WI38 (cell line): ENCODE data around the gene ZNF346.
"Not testable (repeated sequence)": the region's sequence is repeated elsewhere in the genome, so short reads cannot be mapped to it uniquely, and the experiment has no call there.

ENCODE experiments used
- H3K4me3 ChIP-seq: 2 replicates; pipeline ENCODE4 v1.5.1; 2011; ENCODE audit warnings: low read depth, mild to moderate bottlenecking, control low read depth, low read length
- CTCF ChIP-seq: IDR thresholded peaks from 2 replicates; pipeline ENCODE4 v1.5.1; 2012; ENCODE audit warnings: low read depth, mild to moderate bottlenecking, control low read depth, low read length

The ZNF346 gene

GRCh38 chr5:177044641-177045040 lies 22.1 kb downstream of the ZNF346 start:
- TF ChIP-seq CTCF, result no peak
- no peak overlapping the region for H3K4me3 ChIP-seq

- TF ChIP-seq CTCF, result no peak
- no peak overlapping the region for H3K4me3 ChIP-seq
These were observed 23.1 kb downstream of the ZNF346 start for GRCh38 chr5:177045631-177046030.

GRCh38 chr5:177048531-177048930 lies 26.0 kb downstream of the ZNF346 start:
- H3K4me3 ChIP-seq, result not testable (repeated sequence)

GRCh38 chr5:177049285-177049684 lies 26.8 kb downstream of the ZNF346 start:
- no peak for TF ChIP-seq CTCF
- no peak overlapping the region for H3K4me3 ChIP-seq

GRCh38 chr5:177064500-177065277 lies 42.2 kb downstream of the ZNF346 start:
- H3K4me3 ChIP-seq, result no peak overlapping the region
- no peak for TF ChIP-seq CTCF

- H3K4me3 ChIP-seq, result no peak overlapping the region
- no peak for TF ChIP-seq CTCF
These were observed 43.0 kb downstream of the ZNF346 start for GRCh38 chr5:177065491-177065890.

- no peak overlapping the region for H3K4me3 ChIP-seq
- no peak for TF ChIP-seq CTCF
These were observed 43.7 kb downstream of the ZNF346 start for GRCh38 chr5:177066224-177066623.

- TF ChIP-seq CTCF, result no peak
- no peak overlapping the region for H3K4me3 ChIP-seq
These were observed 45.0 kb downstream of the ZNF346 start for GRCh38 chr5:177067503-177067902.
